MCF 10A (cell line): ENCODE data around the gene NEURL1. TPM values are rescaled to one million over a fixed set of nuclear protein-coding genes. Genes with fewer than 3 reads are reported as not detected.

Source experiments
- BruUV-seq: library from RNA; stranded (reverse); fragments of 400-500 nt; replicated peaks from 2 replicates; lab custom pipeline; 2021; lab: Mats Ljungman, UMichigan
- CTCF ChIA-PET: fragments of 300-600 bp; sonication (Branson Sonifier 250); formaldehyde crosslinking; extraction: SDS; loops from one replicate; lab custom pipeline; 2021; ENCODE audit warnings: antibody characterized with exemption, inconsistent platforms; lab: Yijun Ruan, JAX
- POLR2A ChIA-PET: fragments of 300-600, 350-650 bp; sonication (Branson Sonifier 250); formaldehyde crosslinking; extraction: SDS; loops from one replicate; lab custom pipeline; 2020; ENCODE audit warnings: antibody characterized with exemption, inconsistent platforms; lab: Yijun Ruan, JAX
- DNase-seq: peaks from one replicate; pipeline ENCODE4 v3.0.0-alpha.2; 2018; ENCODE audit not compliant: unreplicated experiment
- H3K27ac Mint-ChIP-seq: one replicate; pipeline ENCODE4 v1.8.0; 2022; ENCODE audit warnings: mild to moderate bottlenecking, low read depth, mixed read lengths; ENCODE audit not compliant: unreplicated experiment
- H3K27me3 Mint-ChIP-seq: one replicate; pipeline ENCODE4 v1.8.0; 2022; ENCODE audit warnings: mixed read lengths; ENCODE audit not compliant: insufficient read depth, unreplicated experiment
- H3K36me3 Mint-ChIP-seq: one replicate; pipeline ENCODE4 v1.8.0; 2022; ENCODE audit warnings: mild to moderate bottlenecking, moderate library complexity, mixed read lengths; ENCODE audit not compliant: insufficient read depth, unreplicated experiment
- H3K4me1 Mint-ChIP-seq: one replicate; pipeline ENCODE4 v1.8.0; 2022; ENCODE audit warnings: mixed read lengths; ENCODE audit not compliant: insufficient read depth, unreplicated experiment
- H3K4me3 Mint-ChIP-seq: one replicate; pipeline ENCODE4 v1.8.0; 2022; ENCODE audit warnings: mild to moderate bottlenecking, moderate library complexity, mixed read lengths; ENCODE audit not compliant: unreplicated experiment
- H3K9me3 Mint-ChIP-seq: one replicate; pipeline ENCODE4 v1.8.0; 2022; ENCODE audit warnings: mixed read lengths; ENCODE audit not compliant: unreplicated experiment
- CTCF ChIP-seq: fragments of 200-600 bp; IDR thresholded peaks from one replicate; pipeline ENCODE4 v1.8.0; 2022; ENCODE audit warnings: antibody characterized with exemption, mild to moderate bottlenecking; ENCODE audit not compliant: unreplicated experiment
- intact Hi-C: fragments of 100-400 bp; cut with micrococcal nuclease; formaldehyde crosslinking; loops from 2 replicates; pipeline ENCODE4 v1.14.1; 2022
- total RNA-seq: library from RNA; stranded (reverse); gene quantifications from 2 replicates; pipeline ENCODE4 v1.2.3, GENCODE V29; 2022

NEURL1 gene
- total RNA-seq, 1 experiment from 2014 or later: not detected

GRCh38 chr10:103546401-103546800 is 52.9 kb downstream of the NEURL1 start:
- H3K4me1 Mint-ChIP-seq: no peaks in the 10 kb centered on the region
- BruUV-seq: no TSS peak
- intact Hi-C loops: no loop called here
- H3K27ac Mint-ChIP-seq: no peak overlapping the region
- H3K9me3 Mint-ChIP-seq: no peaks in the 10 kb centered on the region
- H3K27me3 Mint-ChIP-seq: peaks cover 13% of the 10 kb centered on the region
- H3K36me3 Mint-ChIP-seq: no peaks in the 10 kb centered on the region
- no peak for DNase-seq
- CTCF ChIA-PET: interaction anchor here (1.1 to 1.2 kb wide), 2 partner anchors 10 to 131 kb away, joined by 3 to 5 read pairs; no protein-coding TSS in a partner anchor
- POLR2A ChIA-PET: no interaction called here
- no peak for TF ChIP-seq CTCF
- no peak overlapping the region for H3K4me3 Mint-ChIP-seq

GRCh38 chr10:103547391-103547946 is 54.0 kb downstream of the NEURL1 start:
- H3K4me1 Mint-ChIP-seq: no peaks in the 10 kb centered on the region
- no peaks in the 10 kb centered on the region for H3K36me3 Mint-ChIP-seq
- CTCF ChIA-PET: interaction anchor here (1.1 kb wide), 1 partner anchor 11 kb away, joined by 5 read pairs; no protein-coding TSS in a partner anchor
- no TSS peak for BruUV-seq
- intact Hi-C loops: no loop called here
- DNase-seq: no peak
- H3K4me3 Mint-ChIP-seq: no peak overlapping the region
- no peak overlapping the region for H3K27ac Mint-ChIP-seq
- POLR2A ChIA-PET: no interaction called here
- peaks cover 13% of the 10 kb centered on the region for H3K27me3 Mint-ChIP-seq
- H3K9me3 Mint-ChIP-seq: no peaks in the 10 kb centered on the region
- no peak for TF ChIP-seq CTCF

GRCh38 chr10:103548006-103548405 is 54.5 kb downstream of the NEURL1 start:
- H3K9me3 Mint-ChIP-seq: no peaks in the 10 kb centered on the region
- H3K27me3 Mint-ChIP-seq: peaks cover 18% of the 10 kb centered on the region
- no peak for DNase-seq
- intact Hi-C loops: no loop called here
- no peaks in the 10 kb centered on the region for H3K36me3 Mint-ChIP-seq
- CTCF ChIA-PET: no interaction called here
- no peak for TF ChIP-seq CTCF
- H3K27ac Mint-ChIP-seq: no peak overlapping the region
- POLR2A ChIA-PET: no interaction called here
- H3K4me1 Mint-ChIP-seq: no peaks in the 10 kb centered on the region
- no peak overlapping the region for H3K4me3 Mint-ChIP-seq
- BruUV-seq: no TSS peak

- H3K27me3 Mint-ChIP-seq: peaks cover 14% of the 10 kb centered on the region
- DNase-seq: no peak
- no TSS peak for BruUV-seq
- ChIA-PET CTCF (interaction anchor here (0.7 kb wide), 2 partner anchors 53 to 484 kb away, joined by 3 read pairs; no protein-coding TSS in a partner anchor), POLR2A (interaction anchor here (0.9 kb wide), 1 partner anchor 13 kb away, joined by 3 read pairs; no protein-coding TSS in a partner anchor)
- no peak overlapping the region for H3K4me3 Mint-ChIP-seq
- no peak overlapping the region for H3K27ac Mint-ChIP-seq
- no peaks in the 10 kb centered on the region for H3K36me3 Mint-ChIP-seq
- intact Hi-C loops: no loop called here
- no peak for TF ChIP-seq CTCF
- H3K9me3 Mint-ChIP-seq: no peaks in the 10 kb centered on the region
- H3K4me1 Mint-ChIP-seq: no peaks in the 10 kb centered on the region
Observed at GRCh38 chr10:103548581-103549348, 55.3 kb downstream of the NEURL1 start.
